ENCODE results near the gene SPRYD7. TPM values are rescaled to one million over a fixed set of nuclear protein-coding genes. Genes with fewer than 3 reads are reported as not detected.

Gene SPRYD7
- total and polyA plus RNA-seq, 12 donors: 10.0 to 14.4 (median 12.5) TPM

DNA sequence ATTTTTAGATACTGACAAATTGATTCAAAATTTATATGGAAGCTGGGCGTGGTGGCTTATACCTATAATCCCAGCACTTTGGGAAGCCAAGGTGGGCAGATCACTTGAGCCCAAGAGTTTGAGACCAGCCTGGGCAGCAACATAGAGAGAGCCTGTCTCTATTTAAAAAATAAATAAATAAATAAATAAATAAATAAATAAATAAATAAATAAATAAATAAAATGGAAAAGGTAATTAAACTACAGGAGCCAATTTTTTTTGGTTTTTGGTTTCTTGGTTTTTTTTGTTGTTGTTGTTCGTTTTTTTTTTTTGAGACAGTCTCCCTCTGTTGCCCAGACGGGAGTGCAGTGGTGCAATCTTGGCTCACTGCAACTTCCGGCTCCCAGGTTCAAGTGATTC, 31.3 kb upstream of the SPRYD7 start:
- Histone ChIP-seq H3K9me3 (peaks cover 0 to 36% (median 11%) of the 10 kb centered on the region in 11 donors), H3K36me3 (peaks cover 0 to 46% (median 0%) of the 10 kb centered on the region in 9 donors), H3K4me3 (no peak overlapping the region), H3K4me1 (no peaks in the 10 kb centered on the region), H3K27me3 (no peaks in the 10 kb centered on the region), H3K27ac (no peak overlapping the region)
- WGBS, 2 donors: 98 to 100% methylated on average over 4 of the region's 4 CpGs
- TF ChIP-seq, protein P1, sequence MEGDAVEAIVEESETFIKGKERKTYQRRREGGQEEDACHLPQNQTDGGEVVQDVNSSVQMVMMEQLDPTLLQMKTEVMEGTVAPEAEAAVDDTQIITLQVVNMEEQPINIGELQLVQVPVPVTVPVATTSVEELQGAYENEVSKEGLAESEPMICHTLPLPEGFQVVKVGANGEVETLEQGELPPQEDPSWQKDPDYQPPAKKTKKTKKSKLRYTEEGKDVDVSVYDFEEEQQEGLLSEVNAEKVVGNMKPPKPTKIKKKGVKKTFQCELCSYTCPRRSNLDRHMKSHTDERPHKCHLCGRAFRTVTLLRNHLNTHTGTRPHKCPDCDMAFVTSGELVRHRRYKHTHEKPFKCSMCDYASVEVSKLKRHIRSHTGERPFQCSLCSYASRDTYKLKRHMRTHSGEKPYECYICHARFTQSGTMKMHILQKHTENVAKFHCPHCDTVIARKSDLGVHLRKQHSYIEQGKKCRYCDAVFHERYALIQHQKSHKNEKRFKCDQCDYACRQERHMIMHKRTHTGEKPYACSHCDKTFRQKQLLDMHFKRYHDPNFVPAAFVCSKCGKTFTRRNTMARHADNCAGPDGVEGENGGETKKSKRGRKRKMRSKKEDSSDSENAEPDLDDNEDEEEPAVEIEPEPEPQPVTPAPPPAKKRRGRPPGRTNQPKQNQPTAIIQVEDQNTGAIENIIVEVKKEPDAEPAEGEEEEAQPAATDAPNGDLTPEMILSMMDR (IDR thresholded peaks at IDR 0.05): no peak
- DNase-seq (no peak), ATAC-seq (no peak)
- intact Hi-C loops (cut with DNase I): no loop called here

DNA sequence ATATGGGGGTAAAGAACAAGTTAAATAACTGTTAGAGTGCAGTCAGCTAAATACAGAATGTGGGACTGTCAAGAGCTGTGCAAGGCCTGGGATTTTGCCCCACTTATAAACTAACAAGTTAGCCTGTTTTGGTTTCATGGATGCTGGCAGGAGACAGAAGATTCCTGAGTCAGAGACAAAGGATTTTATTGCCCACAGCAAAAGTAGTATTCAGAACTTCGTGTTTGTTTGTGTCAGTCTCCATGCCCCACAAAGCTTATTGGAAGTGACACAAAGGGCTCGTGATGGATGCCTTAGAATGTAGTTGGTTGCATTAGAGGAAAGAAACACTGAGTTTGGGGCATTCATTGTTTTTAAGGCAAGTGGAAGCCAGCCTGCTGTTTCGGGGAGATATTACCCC, 22.2 kb upstream of the SPRYD7 start:
- TF ChIP-seq, protein P1 (IDR thresholded peaks at IDR 0.05): no peak
- intact Hi-C loops (cut with DNase I): no loop called here
- H3K4me1 ChIP-seq: peaks cover 0 to 6% (median 0%) of the 10 kb centered on the region in 9 donors
- peaks cover 0 to 34% (median 16%) of the 10 kb centered on the region in 11 donors for H3K9me3 ChIP-seq
- WGBS, 2 donors: 94 to 96% methylated on average over 3 of the region's 3 CpGs
- H3K36me3 ChIP-seq: peaks cover 0 to 27% (median 0%) of the 10 kb centered on the region in 9 donors
- DNase-seq (no peak), ATAC-seq (no peak)
- no peak overlapping the region for H3K27ac ChIP-seq
- no peaks in the 10 kb centered on the region for H3K27me3 ChIP-seq
- H3K4me3 ChIP-seq: no peak overlapping the region

DNA sequence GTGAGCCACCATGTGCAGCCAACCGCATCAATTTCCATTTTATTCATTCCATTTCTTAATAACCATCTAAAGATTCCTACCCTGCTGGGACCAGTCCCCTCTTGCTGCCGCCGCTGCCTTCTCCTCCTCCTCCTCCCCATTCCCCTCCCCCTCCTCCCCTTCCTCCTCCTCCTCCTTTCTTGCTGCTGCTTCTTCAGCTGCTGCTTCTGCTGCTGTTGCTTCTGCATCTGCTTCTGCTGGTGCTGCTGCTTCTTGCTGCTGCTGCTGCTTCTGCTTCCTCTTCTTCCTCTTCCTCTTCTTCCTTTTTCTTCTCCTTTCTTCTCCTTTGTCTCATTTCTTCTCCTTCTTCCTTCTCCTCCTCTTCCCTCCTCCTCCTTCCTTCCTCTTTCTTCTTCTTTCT, 20.0 kb upstream of the SPRYD7 start:
- ATAC-seq: no peak
- H3K27ac ChIP-seq: no peak overlapping the region

DNA sequence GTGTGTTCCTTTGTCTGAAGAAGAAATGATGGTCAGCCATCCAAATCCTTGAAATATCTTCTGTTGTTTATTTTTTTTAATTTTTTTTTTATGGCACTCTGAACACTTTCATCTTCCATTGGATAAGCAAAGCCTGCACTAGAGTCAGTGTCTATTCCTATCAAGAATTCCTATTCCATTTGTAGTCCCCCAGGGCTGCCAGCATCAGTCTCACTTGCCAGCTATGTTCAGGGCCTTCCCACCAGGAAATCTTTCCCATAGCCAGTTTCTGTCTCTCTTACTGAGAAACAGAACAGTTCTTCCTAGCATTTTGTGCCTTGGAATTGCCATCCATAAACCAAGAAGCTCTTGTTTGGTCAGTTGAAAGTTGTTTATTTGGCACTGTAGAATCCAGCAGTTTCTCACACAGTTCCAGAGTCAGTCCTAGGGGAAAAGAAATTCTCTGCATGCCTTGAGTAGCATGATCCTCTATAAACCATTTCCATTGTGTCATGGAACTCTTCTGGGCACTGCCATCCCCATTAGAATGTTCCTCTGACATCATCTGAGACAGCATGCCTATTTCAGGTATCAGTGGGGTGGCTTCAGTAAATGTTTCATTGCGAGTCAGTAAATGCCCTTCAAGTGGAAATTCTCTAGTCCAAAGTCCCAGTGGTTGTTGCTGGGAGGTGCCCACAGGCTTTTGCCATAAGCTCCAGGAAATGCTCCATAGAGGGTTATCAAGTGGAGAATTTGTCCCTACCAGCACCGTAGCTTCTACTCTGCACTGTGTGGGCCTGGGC, 18.7 kb upstream of the SPRYD7 start:
- DNase-seq: no peak
- Histone ChIP-seq H3K4me1 (peaks cover 0 to 6% (median 0%) of the 10 kb centered on the region in 9 donors), H3K27me3 (no peaks in the 10 kb centered on the region), H3K27ac (no peak overlapping the region), H3K9me3 (peaks cover 0 to 12% (median 0%) of the 10 kb centered on the region in 11 donors), H3K36me3 (peaks cover 0 to 7% (median 0%) of the 10 kb centered on the region in 9 donors), H3K4me3 (no peak overlapping the region)
- intact Hi-C loops (cut with DNase I): no loop called here
- peak in 3 of 8 donors; percentile 39 to 76 (median 47) for ATAC-seq
- 83 to 87% methylated on average over 2 of the region's 2 CpGs for WGBS, 2 donors
- TF ChIP-seq, protein P1 (IDR thresholded peaks at IDR 0.05): no peak

More for the DNA sequence above, 20.0 kb upstream of the SPRYD7 start:
- TF ChIP-seq, protein P1 (IDR thresholded peaks at IDR 0.05): no peak
- H3K36me3 ChIP-seq: peaks cover 0 to 8% (median 0%) of the 10 kb centered on the region in 9 donors
- peaks cover 0 to 15% (median 0%) of the 10 kb centered on the region in 11 donors for H3K9me3 ChIP-seq
- 83 to 85% methylated on average over 3 of the region's 3 CpGs for WGBS, 2 donors
- no peaks in the 10 kb centered on the region for H3K27me3 ChIP-seq
- peaks cover 0 to 6% (median 0%) of the 10 kb centered on the region in 9 donors for H3K4me1 ChIP-seq
- H3K4me3 ChIP-seq: no peak overlapping the region
- intact Hi-C loops (cut with DNase I): no loop called here
- DNase-seq: no peak

All from heart right ventricle (tissue), 16 donors.